ENCODE measurements around the gene NKX6-1. TPM values are rescaled to one million over a fixed set of nuclear protein-coding genes. Genes with fewer than 3 reads are reported as not detected.
A peak's percentile ranks its signal among the peaks of the same experiment; 100 is the strongest.

The NKX6-1 gene
- total RNA-seq, 1 donor from 2014 or later, result not detected

GRCh38 chr4:84459783-84460182 is 39.3 kb downstream of the NKX6-1 start:
- DNase-seq, result no peak
- Histone ChIP-seq H3K27me3 (ENCODE audit: low read depth) (peaks cover 56% of the 10 kb centered on the region), H3K4me3 (no peak overlapping the region), H3K4me1 (no peaks in the 10 kb centered on the region), H3K9me3 (replicated peaks) (peaks cover 13% of the 10 kb centered on the region), H3K36me3 (no peaks in the 10 kb centered on the region), H3K27ac (replicated peaks) (no peak overlapping the region)
- intact Hi-C loops (cut with micrococcal nuclease), result no loop called here
- TF ChIP-seq CTCF (IDR thresholded peaks at IDR 0.05; ENCODE audit: borderline replicate concordance), result no peak

DNA sequence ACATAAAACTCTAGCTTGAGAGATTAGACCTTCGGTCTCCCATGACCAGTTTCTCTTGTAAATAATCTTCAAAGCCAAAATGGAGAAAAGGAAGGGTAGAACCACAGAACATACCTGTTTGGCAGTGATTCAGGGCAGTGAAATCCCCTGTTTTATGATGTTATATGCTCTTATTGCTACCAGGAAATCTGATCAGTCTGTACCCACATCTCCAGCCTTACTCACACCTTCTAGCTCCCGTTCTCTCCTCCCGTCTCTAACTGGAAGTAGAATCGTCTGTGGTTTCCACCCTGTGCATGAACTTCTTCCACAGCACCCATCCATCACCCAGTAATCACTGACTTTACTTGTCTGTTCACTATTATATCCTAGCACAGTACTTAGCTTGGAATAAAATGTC is 42.9 kb downstream of the NKX6-1 start:
- Histone ChIP-seq H3K4me1 (no peaks in the 10 kb centered on the region), H3K4me3 (no peak overlapping the region), H3K27ac (replicated peaks) (no peak overlapping the region), H3K27me3 (ENCODE audit: low read depth) (peaks cover 45% of the 10 kb centered on the region), H3K9me3 (replicated peaks) (no peaks in the 10 kb centered on the region), H3K36me3 (no peaks in the 10 kb centered on the region)
- intact Hi-C loops (cut with micrococcal nuclease), result no loop called here
- no peak for DNase-seq
- TF ChIP-seq CTCF (IDR thresholded peaks at IDR 0.05; ENCODE audit: borderline replicate concordance), result no peak

GRCh38 chr4:84455697-84456096 is 43.4 kb downstream of the NKX6-1 start:
- Histone ChIP-seq H3K9me3 (replicated peaks) (no peaks in the 10 kb centered on the region), H3K27me3 (ENCODE audit: low read depth) (peaks cover 40% of the 10 kb centered on the region), H3K4me3 (no peak overlapping the region), H3K36me3 (no peaks in the 10 kb centered on the region), H3K27ac (replicated peaks) (no peak overlapping the region), H3K4me1 (no peaks in the 10 kb centered on the region)
- TF ChIP-seq CTCF (IDR thresholded peaks at IDR 0.05; ENCODE audit: borderline replicate concordance), result no peak
- DNase-seq, result no peak
- intact Hi-C loops (cut with micrococcal nuclease), result no loop called here

DNA sequence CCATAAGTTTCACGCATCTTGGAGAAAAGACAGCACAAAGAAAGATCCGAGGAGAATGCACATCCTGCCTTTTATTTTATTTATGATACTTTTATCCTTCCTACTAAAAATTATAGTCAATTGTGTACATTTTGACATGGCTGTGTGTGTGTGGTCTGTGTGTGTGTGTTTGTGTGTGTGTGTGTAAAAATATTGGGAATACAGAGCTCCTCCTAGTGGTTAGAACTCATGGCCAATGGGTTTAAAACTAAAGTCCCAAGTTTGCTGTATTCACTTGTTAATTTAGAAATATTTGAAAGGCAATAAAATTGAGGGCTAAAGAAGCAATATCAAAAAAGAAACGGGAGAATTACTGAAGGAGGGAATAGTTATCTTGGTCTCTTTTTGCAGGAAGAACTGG is 47.5 kb downstream of the NKX6-1 start:
- DNase-seq, result no peak
- peaks cover 20% of the 10 kb centered on the region for H3K27me3 ChIP-seq (ENCODE audit: low read depth)
- intact Hi-C loops (cut with micrococcal nuclease), result no loop called here
- H3K36me3 ChIP-seq, result no peaks in the 10 kb centered on the region
- H3K4me3 ChIP-seq, result no peak overlapping the region
- no peaks in the 10 kb centered on the region for H3K4me1 ChIP-seq
- no peaks in the 10 kb centered on the region for H3K9me3 ChIP-seq (replicated peaks)
- peak; percentile 25 for TF ChIP-seq CTCF (IDR thresholded peaks at IDR 0.05; ENCODE audit: borderline replicate concordance)
- H3K27ac ChIP-seq (replicated peaks), result no peak overlapping the region

DNA sequence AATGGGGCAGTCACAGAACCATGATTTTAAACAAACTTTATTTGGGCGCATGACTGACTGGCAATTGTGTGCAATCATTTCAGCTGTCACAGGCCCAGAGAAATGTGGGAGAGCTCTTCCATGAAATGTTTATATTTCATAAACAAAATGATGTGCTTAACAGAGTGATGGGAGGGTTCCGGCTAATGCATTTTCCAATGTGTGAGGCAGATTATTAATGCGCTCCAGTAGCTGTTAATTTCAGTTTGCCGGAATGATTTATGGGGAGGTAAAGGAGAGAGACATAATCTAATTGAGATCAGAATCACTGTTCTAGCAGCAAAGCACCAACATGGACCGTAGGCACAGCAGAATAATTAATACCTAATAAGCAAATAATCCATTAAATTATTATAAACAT is 55.6 kb downstream of the NKX6-1 start:
- Histone ChIP-seq H3K4me3 (no peak overlapping the region), H3K4me1 (no peaks in the 10 kb centered on the region), H3K27me3 (ENCODE audit: low read depth) (peaks cover 36% of the 10 kb centered on the region), H3K36me3 (no peaks in the 10 kb centered on the region), H3K9me3 (replicated peaks) (no peaks in the 10 kb centered on the region), H3K27ac (replicated peaks) (no peak overlapping the region)
- no peak for DNase-seq
- TF ChIP-seq CTCF (IDR thresholded peaks at IDR 0.05; ENCODE audit: borderline replicate concordance), result no peak
- intact Hi-C loops (cut with micrococcal nuclease), result no loop called here

- Histone ChIP-seq H3K27me3 (ENCODE audit: low read depth) (peaks cover 43% of the 10 kb centered on the region), H3K36me3 (no peaks in the 10 kb centered on the region), H3K9me3 (replicated peaks) (no peaks in the 10 kb centered on the region), H3K4me1 (no peaks in the 10 kb centered on the region), H3K4me3 (no peak overlapping the region), H3K27ac (replicated peaks) (no peak overlapping the region)
- intact Hi-C loops (cut with micrococcal nuclease), result no loop called here
- no peak for DNase-seq
- TF ChIP-seq CTCF (IDR thresholded peaks at IDR 0.05; ENCODE audit: borderline replicate concordance), result no peak
Observed at GRCh38 chr4:84442778-84443177, 56.3 kb downstream of the NKX6-1 start.

Measured in left ventricle myocardium inferior (tissue), 1 donor.